ENCODE data around the gene CLIC4. TPM values are rescaled to one million over a fixed set of nuclear protein-coding genes. Genes with fewer than 3 reads are reported as not detected.
"Not testable (repeated sequence)": the region's sequence is repeated elsewhere in the genome, so short reads cannot be mapped to it uniquely, and the experiment has no call there.

The CLIC4 gene
- 358 TPM for total RNA-seq
- long read RNA-seq, full-length matches to known transcripts: 527 of 599 reads
- long read RNA-seq, partial matches to known transcripts: 13 of 599 reads
- long read RNA-seq, other reads (novel, unspliced or antisense): 59 of 599 reads

DNA sequence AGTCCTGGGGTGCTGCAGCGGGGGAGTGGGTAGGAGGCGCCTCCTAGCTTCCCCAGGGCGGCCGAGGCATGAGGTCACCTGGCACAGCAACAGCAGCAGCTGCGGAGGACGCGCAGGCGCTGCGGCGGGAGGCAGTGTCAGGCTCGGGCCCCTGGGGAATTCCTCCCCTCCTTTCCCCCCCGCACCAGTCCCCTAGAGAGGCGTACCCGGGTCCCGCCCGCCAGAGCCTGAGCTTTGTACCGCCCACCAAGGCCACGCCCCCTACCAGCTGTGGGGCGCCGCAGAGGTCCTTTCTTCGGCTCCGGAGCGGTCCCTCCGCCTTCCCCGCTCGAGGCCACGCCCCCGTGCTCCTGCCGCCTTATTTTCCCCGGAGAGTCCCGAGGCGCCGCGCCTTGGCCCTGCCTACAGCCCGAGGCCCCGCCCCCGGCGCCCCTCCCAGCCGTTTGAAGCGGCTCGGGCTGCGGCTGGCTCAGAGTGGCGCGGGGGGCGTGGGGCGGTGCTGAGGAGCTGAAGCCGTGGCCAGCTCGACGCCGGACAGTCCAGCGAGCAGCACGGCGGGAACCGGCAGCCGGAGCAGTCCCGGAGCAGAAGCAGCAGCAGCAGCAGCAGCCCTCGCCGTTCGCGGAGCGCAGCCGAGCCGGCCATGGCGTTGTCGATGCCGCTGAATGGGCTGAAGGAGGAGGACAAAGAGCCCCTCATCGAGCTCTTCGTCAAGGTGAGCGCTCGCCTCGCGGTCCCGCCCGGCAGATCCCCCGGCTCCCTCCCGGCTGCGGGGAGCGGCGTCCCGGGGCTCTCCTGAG, at the start of gene CLIC4:
Gene CLIC4, plus strand, starts transcription at position 537 of the 800 bp plus-strand sequence. Its CDS starts 107 bp downstream, at position 644.
- intact Hi-C loops (cut with micrococcal nuclease): loop anchor here (5.0 kb wide), 1 partner anchor 53 kb away; no protein-coding TSS in a partner anchor
- DNase-seq (peak; percentile 100), ATAC-seq (peak; percentile 94)

DNA sequence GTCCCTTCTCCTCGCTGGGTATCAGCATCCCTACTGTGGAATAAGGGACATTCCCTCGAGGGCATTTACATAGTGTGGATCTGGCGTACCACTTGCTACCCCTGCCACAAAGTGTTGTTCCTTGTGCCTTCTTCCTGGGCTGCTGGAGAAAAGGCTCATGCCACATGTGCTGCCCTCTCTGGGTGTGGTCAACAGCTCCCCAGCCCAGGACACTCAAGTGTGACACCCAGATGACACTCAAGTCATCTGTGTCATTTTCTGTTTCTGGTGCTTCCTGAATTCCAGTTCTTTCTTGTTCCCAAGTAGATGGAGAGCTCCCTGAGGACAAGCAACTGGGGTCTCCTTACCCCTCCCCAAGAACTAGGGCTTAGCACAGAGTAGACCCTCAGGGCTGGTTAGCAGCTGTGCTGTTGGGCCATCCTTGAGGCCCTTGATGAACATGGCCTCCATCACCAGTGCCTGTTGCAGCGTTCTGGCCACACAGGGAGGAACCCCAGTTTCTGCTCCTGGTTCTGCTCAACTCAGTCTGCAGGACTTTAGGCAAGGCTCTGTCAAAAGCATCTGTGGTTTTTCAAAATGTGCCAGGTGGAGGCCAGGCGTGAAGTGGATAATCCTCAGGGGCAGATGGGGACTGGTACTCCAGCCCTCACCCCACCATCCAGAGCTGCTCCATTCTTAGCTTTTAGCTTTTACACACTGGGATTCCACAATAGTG, 49.0 kb upstream of the CLIC4 start:
- intact Hi-C loops (cut with micrococcal nuclease): no loop called here

DNA sequence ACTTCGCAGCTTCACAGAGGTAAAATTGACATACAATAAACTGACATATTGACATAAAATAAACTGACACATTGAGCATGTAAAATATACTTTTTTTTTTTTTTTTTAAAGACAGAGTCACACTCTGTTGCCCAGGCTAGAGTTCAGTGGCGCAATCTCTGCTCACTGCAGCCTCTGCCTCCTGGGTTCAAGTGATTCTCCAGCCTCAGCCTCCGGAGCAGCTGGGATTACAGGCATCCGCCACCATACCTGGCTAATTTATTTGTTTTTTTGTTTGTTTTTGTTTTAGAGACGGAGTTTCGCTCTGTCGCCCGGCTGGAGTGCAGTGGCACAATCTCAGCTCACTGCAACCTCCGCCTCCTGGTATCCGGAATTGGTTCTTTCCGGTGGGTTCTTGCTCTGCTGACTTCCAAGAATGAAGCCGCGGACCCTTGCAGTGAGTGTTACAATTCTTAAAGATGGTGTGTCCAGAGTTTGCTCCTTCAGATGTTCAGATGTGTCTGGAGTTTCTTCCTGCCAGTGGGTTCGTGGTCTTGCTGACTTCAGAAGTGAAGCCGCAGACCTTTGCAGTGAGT, 48.4 kb upstream of the CLIC4 start:
- intact Hi-C loops (cut with micrococcal nuclease): no loop called here
- ATAC-seq: no peak
- no peak for DNase-seq

More for the DNA sequence above, 49.0 kb upstream of the CLIC4 start:
- no peak for DNase-seq
- no peak for ATAC-seq

DNA sequence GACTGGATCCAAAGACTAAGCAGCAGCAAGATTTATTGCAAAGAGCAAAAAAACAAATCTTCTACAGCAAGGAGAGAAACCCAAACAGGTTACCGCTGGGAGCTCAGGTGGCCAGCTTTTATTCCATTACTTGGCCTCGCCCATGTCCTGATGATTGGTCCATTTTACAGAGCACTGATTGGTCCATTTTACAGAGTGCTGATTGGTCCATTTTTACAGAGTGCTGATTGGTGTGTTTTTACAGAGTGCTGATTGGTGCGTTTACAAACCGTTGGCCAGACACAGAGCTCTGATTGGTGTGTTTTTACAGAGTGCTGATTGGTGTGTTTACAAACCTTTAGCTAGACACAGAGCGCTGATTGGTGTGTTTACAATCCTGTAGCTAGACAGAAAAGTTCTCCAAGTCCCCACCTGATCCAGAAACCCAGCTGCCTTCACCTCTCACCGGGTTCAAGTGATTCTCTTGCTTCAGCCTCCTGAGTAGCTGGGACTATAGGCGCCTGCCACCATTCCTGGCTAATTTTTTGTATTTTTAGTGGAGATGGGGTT, 47.7 kb upstream of the CLIC4 start:
- intact Hi-C loops (cut with micrococcal nuclease); DNase-seq; ATAC-seq: not testable (repeated sequence)

DNA sequence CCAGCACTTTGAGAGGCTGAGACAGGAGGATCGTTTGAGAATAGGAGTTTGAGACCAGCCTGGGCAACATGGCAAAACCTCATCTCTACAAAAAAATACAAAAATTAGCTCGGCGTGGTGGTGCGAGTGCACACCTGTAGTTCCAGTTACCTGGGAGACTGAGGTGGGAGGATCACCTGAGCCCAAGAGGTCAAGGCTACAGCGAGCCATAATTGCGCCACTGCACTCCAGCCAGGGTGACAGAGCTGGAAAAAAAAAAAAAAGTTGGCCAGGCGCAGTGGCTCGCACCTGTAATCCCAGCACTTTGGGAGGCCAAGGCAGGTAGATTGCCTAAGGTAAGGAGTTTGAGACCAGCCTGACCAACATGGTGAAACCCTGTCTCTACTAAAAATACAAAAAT, 46.9 kb upstream of the CLIC4 start:
- ATAC-seq; intact Hi-C loops (cut with micrococcal nuclease); DNase-seq: not testable (repeated sequence)

DNA sequence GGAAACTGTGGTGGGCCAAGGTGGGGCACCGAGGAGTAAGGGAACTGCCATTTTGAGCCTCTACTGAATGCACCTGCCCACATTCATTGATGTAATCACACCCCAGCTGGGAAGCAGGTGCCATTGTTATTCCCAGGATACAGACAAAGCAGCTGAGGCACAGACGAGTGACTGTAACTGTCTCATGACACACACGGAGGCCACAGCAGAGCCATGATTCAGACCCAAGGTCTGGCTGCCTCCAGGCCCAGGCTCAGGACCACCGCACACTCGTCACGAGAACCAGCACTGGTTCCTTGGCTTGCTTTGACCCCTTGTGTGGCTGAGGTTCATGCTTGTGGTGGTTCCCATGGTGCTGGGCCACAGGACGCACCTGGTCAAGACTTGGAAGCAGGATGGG, 45.6 kb upstream of the CLIC4 start:
- no peak for DNase-seq
- no peak for ATAC-seq
- intact Hi-C loops (cut with micrococcal nuclease): no loop called here

DNA sequence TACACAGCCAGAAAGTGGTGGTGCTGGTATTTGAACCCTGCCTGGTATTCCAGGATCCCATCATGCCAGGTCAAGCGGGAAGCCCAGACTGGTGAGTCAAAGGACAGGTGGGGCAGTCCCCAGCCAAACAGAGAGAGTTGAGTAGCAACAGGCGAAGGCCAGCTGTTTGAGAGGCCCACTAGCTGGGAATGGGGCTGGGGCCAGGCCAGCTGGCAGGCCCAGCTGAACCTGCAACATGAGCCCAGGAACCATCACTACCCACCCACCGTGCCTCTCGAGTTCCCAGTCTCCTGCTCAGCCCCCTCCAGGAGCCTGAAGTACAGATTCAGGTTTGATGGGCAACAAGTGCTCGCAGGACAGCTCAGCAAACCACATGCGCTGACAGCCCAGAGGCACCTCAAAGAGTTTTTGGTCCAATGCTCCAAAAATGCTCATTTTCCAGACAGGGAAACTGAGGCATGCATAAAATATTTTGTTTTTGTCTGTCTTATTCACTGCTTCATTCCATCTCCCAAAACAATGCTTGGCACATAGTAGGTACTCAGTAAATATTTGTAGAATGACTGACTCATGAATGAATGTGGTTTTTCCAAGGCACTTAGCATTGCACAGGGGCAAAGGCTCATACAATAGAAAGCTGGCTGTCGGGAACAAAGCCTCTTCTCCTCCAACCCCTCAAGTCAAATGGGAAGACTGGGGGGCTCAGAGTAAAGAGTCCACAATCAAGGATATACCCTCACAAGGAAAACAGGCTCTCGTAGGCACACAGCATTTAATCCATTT, 42.5 kb upstream of the CLIC4 start:
- peak; percentile 27 for ATAC-seq
- peak; percentile 60 for DNase-seq
- intact Hi-C loops (cut with micrococcal nuclease): no loop called here

DNA sequence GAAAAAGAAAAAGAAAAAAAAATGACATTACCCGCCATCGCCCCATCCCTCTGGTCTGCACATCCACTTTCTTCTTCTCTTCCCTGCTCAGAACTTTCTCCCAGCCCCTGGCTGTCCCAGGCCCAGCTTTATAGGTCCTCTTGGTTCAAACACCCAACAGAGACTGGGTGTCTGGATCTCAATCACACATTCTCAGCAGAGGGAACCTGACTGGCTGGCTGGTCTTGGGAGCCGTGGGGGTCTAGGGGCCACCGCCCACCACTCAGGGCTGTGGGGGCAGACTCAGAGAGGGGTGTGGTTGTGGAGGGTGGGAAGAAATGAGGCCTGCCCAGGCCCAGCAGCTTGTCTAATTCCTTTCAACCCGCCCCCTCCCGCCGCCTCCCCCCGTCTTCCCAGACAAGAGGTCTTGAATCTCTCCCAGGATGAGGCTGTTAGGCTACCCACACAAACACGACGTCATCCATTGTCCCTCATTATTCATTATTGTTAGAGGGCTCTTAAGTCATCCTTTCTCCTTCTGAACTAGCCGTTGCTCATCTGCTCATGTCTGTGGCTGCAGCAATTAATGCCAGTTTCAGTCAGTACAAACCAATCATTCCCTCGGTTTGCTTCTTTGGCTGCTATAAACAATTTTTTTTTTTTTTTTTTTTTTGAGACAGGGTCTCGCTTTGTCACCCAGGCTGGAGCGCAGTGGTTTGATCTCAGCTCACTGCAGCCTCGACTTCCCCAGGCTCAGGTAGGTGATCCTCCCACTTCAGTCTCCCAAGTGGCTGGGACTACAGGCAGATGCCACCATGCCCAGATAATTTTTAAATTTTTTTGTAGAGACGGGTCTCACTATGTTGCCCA, 40.6 kb upstream of the CLIC4 start:
- intact Hi-C loops (cut with micrococcal nuclease): no loop called here
- no peak for DNase-seq
- peak; percentile 2 for ATAC-seq

DNA sequence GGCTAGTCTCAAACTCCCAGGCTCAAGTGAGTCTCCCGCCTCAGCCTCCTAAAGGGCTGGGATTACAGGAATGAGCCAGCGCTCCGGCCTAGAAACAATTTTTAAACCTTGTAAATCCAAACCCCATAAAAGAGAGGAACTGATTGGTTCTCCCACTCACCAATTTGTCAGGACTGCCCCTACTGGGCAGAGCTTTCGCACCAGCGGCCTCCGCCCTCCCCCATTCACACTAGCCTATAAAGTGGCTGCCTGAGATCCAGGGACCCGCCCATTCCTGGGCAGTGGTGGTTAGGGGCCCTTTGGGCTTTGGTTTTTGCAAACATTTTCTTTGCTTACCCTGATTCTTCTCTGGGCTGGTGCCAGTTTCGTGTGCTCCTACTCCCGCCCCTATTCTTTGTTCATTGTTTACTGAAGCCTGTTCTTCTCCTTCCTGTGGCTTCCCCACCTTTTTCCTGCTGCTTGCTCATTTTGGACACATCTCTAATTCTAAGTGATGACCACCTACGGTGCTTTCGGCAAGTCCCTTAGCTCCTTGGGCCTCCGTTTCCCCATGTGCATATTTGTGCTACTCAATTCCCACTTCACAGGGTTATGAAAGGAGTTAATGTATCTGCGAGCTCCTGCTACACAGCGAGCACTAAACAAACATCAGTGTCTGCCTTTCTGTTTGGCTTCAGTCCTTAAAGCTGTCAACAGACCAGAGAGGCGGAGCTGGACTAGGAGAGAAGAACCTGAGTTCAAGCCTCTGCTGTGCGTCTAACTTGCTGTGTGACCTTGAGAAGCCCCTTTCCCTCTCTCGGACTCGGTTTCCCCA, 39.8 kb upstream of the CLIC4 start:
- ATAC-seq (peak; percentile 95), DNase-seq (peak; percentile 86)
- intact Hi-C loops (cut with micrococcal nuclease): no loop called here

DNA sequence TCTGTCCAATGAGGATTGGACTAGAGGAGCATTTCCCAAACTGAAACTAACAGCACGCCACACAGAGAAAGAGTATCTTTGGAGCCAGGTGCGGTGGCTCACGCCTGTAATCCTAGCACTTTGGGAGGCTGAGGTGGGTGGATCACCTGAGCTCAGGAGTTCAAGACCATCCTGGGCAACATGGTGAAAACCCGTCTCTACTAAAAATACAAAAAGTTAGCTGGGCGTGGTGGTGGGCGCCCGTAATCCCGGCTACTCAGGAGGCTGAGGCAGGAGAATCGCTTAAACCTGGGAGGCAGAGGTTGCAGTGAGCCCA, 39.2 kb upstream of the CLIC4 start:
- DNase-seq; ATAC-seq; intact Hi-C loops (cut with micrococcal nuclease): not testable (repeated sequence)

DNA sequence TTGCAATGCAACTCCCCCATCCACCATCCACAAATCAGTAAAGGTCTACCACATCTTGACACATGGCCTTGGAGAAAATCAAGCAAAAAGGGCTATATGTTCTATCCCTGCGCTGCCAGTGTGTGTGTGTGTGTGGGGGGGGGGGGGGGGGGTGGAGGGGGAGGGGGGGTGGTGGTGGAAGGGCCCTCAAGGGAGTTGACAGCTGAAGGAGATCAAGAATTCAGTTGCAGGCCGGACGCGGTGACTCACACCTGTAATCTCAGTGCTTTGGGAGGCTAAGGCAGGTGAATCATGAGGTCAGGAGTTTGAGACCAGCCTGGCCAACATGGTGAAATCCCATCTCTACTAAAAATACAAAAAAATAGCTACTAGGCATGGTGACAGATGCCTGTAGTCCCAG, 37.6 kb upstream of the CLIC4 start:
- intact Hi-C loops (cut with micrococcal nuclease): no loop called here
- ATAC-seq (no peak), DNase-seq (no peak)

DNA sequence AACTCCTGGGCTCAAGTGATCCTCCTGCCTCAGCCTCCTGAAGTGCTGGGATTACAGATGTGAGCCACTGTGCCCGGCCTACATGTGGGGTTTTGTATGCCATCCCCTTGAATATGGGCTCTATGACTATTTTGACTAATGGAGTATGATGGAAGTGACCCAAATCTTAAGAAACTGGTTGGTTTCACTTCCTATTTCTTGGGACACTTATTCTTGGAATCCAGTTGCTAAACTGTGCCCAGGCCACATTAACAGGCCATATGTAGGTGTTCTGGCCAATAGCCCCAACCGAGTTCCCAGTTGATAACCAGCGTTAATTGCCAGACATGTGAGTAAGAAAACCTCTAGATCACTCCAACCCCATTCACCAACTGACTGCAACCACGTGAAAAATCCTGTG, 36.3 kb upstream of the CLIC4 start:
- DNase-seq: no peak
- intact Hi-C loops (cut with micrococcal nuclease): no loop called here
- no peak for ATAC-seq

DNA sequence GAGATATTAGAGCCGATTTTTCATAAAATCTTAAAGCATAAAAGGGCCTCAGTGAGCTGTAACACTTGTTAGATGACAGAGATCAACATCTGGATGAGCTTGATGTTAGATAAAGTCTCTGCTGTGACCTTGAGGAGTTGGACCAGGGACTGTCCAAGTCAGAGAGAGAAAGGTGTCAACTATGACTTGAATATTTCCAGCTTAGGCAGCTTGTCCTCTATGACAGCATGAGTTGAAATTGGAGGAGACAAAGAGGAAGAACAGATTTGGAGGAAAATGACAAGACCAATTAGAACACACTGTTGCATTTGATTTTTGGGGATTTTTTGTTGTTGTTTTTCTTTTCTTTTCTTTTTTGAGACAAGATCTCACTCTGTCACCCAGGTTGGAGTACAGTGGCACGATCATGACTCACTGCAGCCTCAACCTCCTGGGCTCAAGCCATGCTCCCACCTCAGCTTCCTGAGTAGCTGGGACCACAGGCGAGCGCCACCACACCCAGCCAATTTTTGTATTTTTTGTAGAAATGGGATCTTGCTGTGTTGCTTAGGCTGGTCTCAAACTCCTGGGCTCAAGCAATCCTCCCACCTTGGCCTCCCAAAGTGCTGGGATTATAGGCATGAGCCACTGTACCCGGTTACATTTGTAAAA, 35.3 kb upstream of the CLIC4 start:
- ATAC-seq: no peak
- no peak for DNase-seq
- intact Hi-C loops (cut with micrococcal nuclease): no loop called here

DNA sequence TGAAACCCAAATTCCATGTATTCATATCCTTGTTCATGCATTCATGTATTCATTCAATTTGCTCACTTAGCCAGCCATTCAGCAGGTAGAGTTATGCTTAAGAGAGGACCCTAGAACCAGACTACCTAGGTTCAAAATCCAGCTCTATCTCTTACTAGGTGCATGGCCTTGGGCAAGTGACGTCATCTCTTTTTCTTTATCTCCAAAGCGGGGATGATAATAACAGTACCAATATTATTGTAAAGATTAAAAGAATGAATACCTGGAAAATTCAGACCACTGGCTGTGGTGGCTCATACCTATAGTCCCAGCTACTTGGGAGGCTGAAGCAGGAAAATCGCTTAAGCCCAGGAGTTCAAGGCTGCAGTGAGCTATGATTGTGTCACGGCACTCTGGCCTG, 33.9 kb upstream of the CLIC4 start:
- DNase-seq: no peak
- intact Hi-C loops (cut with micrococcal nuclease): no loop called here
- no peak for ATAC-seq

DNA sequence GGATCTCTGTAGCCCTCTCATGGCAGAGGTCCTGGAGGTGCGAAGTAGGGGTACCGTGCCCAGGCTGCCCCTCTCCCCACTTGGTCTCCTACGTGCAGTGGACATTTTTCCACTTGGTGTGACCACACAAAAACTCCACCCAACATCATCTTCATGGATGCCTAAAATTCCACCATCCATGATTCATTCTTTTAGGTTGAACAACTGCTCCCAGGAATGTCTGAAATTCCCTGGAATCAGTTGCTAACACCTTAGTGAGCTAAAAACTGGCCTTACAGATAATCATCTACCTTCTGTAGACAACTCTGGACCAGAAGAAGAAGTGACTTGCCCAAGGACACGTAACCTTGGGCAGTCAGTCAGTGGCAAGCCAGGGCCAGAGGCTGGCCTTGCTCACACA, 32.1 kb upstream of the CLIC4 start:
- no peak for ATAC-seq
- intact Hi-C loops (cut with micrococcal nuclease): no loop called here

DNA sequence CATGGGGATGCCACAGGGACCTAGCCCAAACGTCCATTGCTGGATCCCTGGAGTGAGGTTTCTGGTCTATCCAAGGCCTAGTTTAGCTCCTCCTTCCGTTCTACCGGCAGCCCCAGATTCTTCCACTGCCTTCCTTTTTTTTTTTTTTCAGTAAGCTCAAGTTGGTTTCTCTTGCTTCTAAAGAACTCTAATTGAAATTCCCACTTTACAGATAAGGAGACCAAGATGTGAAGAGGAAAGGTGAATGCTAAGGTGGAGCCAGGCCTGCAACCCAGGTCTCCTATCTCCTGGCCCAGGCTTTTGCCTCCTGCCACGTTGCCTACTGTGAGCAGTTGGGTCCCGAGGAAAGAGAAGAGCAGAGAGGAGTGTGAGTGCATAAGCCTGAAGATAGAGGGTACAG, 31.5 kb upstream of the CLIC4 start:
- intact Hi-C loops (cut with micrococcal nuclease): no loop called here
- DNase-seq: no peak
- no peak for ATAC-seq

More for the DNA sequence above, 32.1 kb upstream of the CLIC4 start:
- no peak for DNase-seq
